ENCODE results near the gene PCDH11Y.
"Not testable (repeated sequence)": the region's sequence is repeated elsewhere in the genome, so short reads cannot be mapped to it uniquely, and the experiment has no call there.

- not testable (repeated sequence) for TF ChIP-seq CTCF (conservative IDR thresholded peaks at IDR 0.05; ENCODE audit: low read depth in 2 of 2); NANOG (IDR thresholded peaks at IDR 0.05; ENCODE audit: borderline replicate concordance); POLR2AphosphoS5 (IDR thresholded peaks at IDR 0.05; ENCODE audit: low read depth); EZH2phosphoT487 (IDR thresholded peaks at IDR 0.05; ENCODE audit: unreplicated experiment); JUNB (IDR thresholded peaks at IDR 0.05; ENCODE audit: unreplicated experiment)
Measured at GRCh38 chrY:5342220-5342619, 342.1 kb downstream of the PCDH11Y start.
